ENCODE results near the gene EHF. TPM values are rescaled to one million over a fixed set of nuclear protein-coding genes. Genes with fewer than 3 reads are reported as not detected.

EHF gene
- total and polyA plus RNA-seq, 9 of the 15 experiments (the other 6 are each of a cell fraction or from before 2014, with no cell fraction given) = 0.04 to 0.54 (median 0.37) TPM

DNA sequence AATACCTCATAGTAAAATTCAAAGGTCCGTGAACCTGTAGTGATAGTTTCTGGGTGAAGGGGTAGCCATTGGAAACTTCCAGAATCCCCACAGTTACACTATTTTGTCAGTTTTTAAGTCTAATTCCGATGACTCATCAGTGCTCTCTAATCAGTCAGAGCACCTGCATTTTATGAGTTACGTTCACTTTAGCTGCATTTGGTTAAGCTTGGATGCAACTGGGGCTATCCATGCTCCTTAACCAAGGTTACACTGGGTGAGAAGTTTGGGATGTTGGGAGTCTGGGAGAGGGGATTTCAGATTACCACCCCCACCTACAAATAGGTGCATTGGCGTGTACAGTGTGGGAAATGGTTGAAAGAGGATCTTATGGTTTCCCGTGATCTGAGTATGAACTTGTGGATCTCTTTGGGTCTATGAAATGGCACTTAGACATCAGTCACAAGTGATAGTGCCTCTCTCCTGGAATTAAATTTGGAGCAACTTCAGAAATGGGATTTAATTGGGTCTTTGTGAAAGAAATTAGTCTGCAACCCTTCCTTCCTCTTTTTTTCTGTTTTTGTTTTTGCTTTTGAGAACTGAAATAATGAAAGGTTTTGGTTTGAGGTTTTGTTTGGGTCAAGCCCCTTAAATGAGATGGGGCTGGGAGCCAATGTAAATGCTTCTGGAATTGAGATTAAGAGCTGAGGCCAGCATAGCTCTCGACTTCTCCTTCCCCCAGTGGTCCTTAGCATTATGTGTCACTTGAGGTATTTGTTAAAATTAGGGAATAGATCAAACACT is 31.5 kb downstream of the EHF start (continued):
- TF ChIP-seq CHD1 (IDR thresholded peaks at IDR 0.05; ENCODE audit: low read length) (no peak), HMGXB4 (CRISPR knock-in tag; IDR thresholded peaks at IDR 0.05) (no peak), MAFF (IDR thresholded peaks at IDR 0.05; ENCODE audit: low read length) (peak; percentile 63), COPS2 (conservative IDR thresholded peaks at IDR 0.05) (no peak), MAFK (IDR thresholded peaks at IDR 0.05; ENCODE audit: low read length) (peak; percentile 58; the same call in 1 of the 2 replicates), KDM1A (IDR thresholded peaks at IDR 0.05) (no peak), ARHGAP35 (IDR thresholded peaks at IDR 0.05; ENCODE audit: partially characterized antibody) (no peak), HDAC1 (IDR thresholded peaks at IDR 0.05) (peak in 1 of 2 experiments; percentile 11; a peak in 1 of 4 replicates), ZNF668 (CRISPR knock-in tag; IDR thresholded peaks at IDR 0.05) (no peak), CCAR2 (IDR thresholded peaks at IDR 0.05; ENCODE audit: low read depth, low read length) (no peak), FOXJ2 (tag; IDR thresholded peaks at IDR 0.05) (no peak), SMARCC2 (IDR thresholded peaks at IDR 0.05; ENCODE audit: low read depth) (peak; percentile 63), RAD51 (IDR thresholded peaks at IDR 0.05; ENCODE audit: borderline replicate concordance, low read depth) (no peak), MAFG (tag; conservative IDR thresholded peaks at IDR 0.05) (peak; percentile 91), EP300 (IDR thresholded peaks at IDR 0.05; ENCODE audit: low read length) (peak; percentile 81), RCOR1 (IDR thresholded peaks at IDR 0.05; ENCODE audit: borderline replicate concordance in 1 of 2, low read depth in 2 of 2, low read length in 2 of 2) (0 out of 4 replicates have a peak, but pooled peaks of 1 of the 2 experiments have one; percentile 26)
- TF ChIP-seq, protein P1, sequence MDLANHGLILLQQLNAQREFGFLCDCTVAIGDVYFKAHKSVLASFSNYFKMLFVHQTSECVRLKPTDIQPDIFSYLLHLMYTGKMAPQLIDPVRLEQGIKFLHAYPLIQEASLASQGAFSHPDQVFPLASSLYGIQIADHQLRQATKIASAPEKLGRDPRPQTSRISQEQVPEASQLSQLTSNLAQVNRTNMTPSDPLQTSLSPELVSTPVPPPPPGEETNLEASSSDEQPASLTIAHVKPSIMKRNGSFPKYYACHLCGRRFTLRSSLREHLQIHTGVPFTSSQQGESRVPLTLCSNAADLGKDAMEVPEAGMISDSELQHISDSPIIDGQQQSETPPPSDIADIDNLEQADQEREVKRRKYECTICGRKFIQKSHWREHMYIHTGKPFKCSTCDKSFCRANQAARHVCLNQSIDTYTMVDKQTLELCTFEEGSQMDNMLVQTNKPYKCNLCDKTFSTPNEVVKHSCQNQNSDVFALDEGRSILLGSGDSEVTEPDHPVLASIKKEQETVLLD (IDR thresholded peaks at IDR 0.05) = no peak
- TF ChIP-seq, protein P2, sequence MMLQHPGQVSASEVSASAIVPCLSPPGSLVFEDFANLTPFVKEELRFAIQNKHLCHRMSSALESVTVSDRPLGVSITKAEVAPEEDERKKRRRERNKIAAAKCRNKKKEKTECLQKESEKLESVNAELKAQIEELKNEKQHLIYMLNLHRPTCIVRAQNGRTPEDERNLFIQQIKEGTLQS (IDR thresholded peaks at IDR 0.05) = peak; percentile 97
- TF ChIP-seq, protein P2 (CRISPR knock-in tag; conservative IDR thresholded peaks at IDR 0.05) = no peak
- TF ChIP-seq, protein P3, sequence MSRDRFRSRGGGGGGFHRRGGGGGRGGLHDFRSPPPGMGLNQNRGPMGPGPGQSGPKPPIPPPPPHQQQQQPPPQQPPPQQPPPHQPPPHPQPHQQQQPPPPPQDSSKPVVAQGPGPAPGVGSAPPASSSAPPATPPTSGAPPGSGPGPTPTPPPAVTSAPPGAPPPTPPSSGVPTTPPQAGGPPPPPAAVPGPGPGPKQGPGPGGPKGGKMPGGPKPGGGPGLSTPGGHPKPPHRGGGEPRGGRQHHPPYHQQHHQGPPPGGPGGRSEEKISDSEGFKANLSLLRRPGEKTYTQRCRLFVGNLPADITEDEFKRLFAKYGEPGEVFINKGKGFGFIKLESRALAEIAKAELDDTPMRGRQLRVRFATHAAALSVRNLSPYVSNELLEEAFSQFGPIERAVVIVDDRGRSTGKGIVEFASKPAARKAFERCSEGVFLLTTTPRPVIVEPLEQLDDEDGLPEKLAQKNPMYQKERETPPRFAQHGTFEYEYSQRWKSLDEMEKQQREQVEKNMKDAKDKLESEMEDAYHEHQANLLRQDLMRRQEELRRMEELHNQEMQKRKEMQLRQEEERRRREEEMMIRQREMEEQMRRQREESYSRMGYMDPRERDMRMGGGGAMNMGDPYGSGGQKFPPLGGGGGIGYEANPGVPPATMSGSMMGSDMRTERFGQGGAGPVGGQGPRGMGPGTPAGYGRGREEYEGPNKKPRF (IDR thresholded peaks at IDR 0.05; ENCODE audit: low read depth, low read length) = no peak
- TF ChIP-seq, protein P4, sequence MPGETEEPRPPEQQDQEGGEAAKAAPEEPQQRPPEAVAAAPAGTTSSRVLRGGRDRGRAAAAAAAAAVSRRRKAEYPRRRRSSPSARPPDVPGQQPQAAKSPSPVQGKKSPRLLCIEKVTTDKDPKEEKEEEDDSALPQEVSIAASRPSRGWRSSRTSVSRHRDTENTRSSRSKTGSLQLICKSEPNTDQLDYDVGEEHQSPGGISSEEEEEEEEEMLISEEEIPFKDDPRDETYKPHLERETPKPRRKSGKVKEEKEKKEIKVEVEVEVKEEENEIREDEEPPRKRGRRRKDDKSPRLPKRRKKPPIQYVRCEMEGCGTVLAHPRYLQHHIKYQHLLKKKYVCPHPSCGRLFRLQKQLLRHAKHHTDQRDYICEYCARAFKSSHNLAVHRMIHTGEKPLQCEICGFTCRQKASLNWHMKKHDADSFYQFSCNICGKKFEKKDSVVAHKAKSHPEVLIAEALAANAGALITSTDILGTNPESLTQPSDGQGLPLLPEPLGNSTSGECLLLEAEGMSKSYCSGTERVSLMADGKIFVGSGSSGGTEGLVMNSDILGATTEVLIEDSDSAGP (CRISPR knock-in tag; IDR thresholded peaks at IDR 0.05) = no peak

All from K562 (cell line).